Lower leg skin (tissue), 4 donors: Measurements from ENCODE around the gene ERGIC1. TPM values are rescaled to one million over a fixed set of nuclear protein-coding genes. Genes with fewer than 3 reads are reported as not detected.
A peak's percentile ranks its signal among the peaks of the same experiment; 100 is the strongest.
"Not testable (repeated sequence)": the region's sequence is repeated elsewhere in the genome, so short reads cannot be mapped to it uniquely, and the experiment has no call there.

Experiments
- DNase-seq, 2 donors: peaks; one replicate each; pipeline ENCODE4 v3.0.0-alpha.2; 2019; ENCODE audit warnings: low spot score in 2 of 2
- H3K4me3 ChIP-seq: fragments of 200-600 bp; sonication (generic); 2 replicates; pipeline ENCODE4 v1.5.1; 2017; ENCODE audit warnings: mild to moderate bottlenecking, low read depth; ENCODE audit not compliant: poor library complexity, severe bottlenecking
- CTCF ChIP-seq, 3 donors: fragments of 450-650 bp; IDR thresholded peaks; one replicate each; pipeline ENCODE4 v1.5.1; 2016; ENCODE audit warnings: antibody characterized with exemption in 3 of 3, mild to moderate bottlenecking in 3 of 3, moderate library complexity in 2 of 3
- POLR2A ChIP-seq, 2 donors: fragments of 450-650 bp; IDR thresholded peaks; one replicate each; pipeline ENCODE4 v1.6.1; 2016 to 2017; ENCODE audit warnings: antibody characterized with exemption in 2 of 2, mild to moderate bottlenecking in 1 of 2, moderate library complexity in 1 of 2
- WGBS, 2 donors: methylation state at CpG; one replicate each; pipeline ENCODE4 v1.1.5; 2018; 5-methylcytosine and 5-hydroxymethylcytosine counted together
- intact Hi-C: fragments of 100-400 bp; cut with DNase I; formaldehyde crosslinking; loops from one replicate; pipeline ENCODE4 v1.15.0; 2023; ENCODE audit warnings: low total_unique reads
- total RNA-seq, 4 donors: library from RNA; depleted of rRNA; stranded (reverse); fragments of >200 nt; gene quantifications; one replicate each; pipeline ENCODE4 v1.1.0, GENCODE V29; 2016

Gene ERGIC1
- 100 to 1,000 TPM in 1 of 4 donors, 10 to 100 TPM in 3; 62.9 to 114 (median 82.6) TPM for total RNA-seq

GRCh38 chr5:172833686-172834414 is at the start of gene ERGIC1:
TSS of gene ERGIC1 (plus strand) at chr5:172834251. CDS start at chr5:172834414, 163 bp downstream.
- TF ChIP-seq POLR2A (IDR thresholded peaks at IDR 0.05) (no peak), CTCF (IDR thresholded peaks at IDR 0.05) (no peak)
- WGBS, 2 donors: 1 to 4% methylated on average over 23 to 37 of the region's 53 CpGs
- H3K4me3 ChIP-seq: peak within 1 kb of the TSS; percentile 83
- intact Hi-C loops: no loop called here
- peak; percentile 73 to 97 for DNase-seq

- intact Hi-C loops: no loop called here
- TF ChIP-seq POLR2A (IDR thresholded peaks at IDR 0.05) (no peak), CTCF (IDR thresholded peaks at IDR 0.05) (no peak)
- H3K4me3 ChIP-seq: no peak overlapping the region
- DNase-seq: peak in 1 of 2 donors; percentile 36
- 88 to 90% methylated on average over 7 of the region's 7 CpGs for WGBS, 2 donors
These were observed 48.5 kb upstream of the ERGIC1 start for GRCh38 chr5:172785429-172786088.

GRCh38 chr5:172786736-172787462 is 47.2 kb upstream of the ERGIC1 start:
- TF ChIP-seq POLR2A (IDR thresholded peaks at IDR 0.05) (no peak), CTCF (IDR thresholded peaks at IDR 0.05) (peak in 1 of 3 donors; percentile 50)
- intact Hi-C loops: no loop called here
- peak in 1 of 2 donors; percentile 73 for DNase-seq
- H3K4me3 ChIP-seq: no peak overlapping the region
- 91 to 93% methylated on average over 9 of the region's 9 CpGs for WGBS, 2 donors

GRCh38 chr5:172787538-172787937 is 46.5 kb upstream of the ERGIC1 start:
- H3K4me3 ChIP-seq, intact Hi-C loops: not testable (repeated sequence)
- peak in 1 of 2 donors; percentile 40 for DNase-seq
- WGBS, 2 donors: 93 to 97% methylated on average over 3 of the region's 3 CpGs

GRCh38 chr5:172788771-172789686 is 45.0 kb upstream of the ERGIC1 start:
- WGBS, 2 donors: 70 to 76% methylated on average over 20 to 21 of the region's 21 CpGs
- no peak for TF ChIP-seq POLR2A (IDR thresholded peaks at IDR 0.05)
- TF ChIP-seq CTCF (IDR thresholded peaks at IDR 0.05): no peak
- intact Hi-C loops: no loop called here
- peak in 1 of 2 donors; percentile 91 for DNase-seq
- H3K4me3 ChIP-seq: no peak overlapping the region
